Activated T-cell treated with anti-CD3 and anti-CD28 coated beads for 1 hour (primary cell): ENCODE results near the gene MRPL28.
"Not testable (repeated sequence)": the region's sequence is repeated elsewhere in the genome, so short reads cannot be mapped to it uniquely, and the experiment has no call there.

Experiments used
- DNase-seq: peaks from one replicate; pipeline ENCODE4 v3.0.0-alpha.2; 2020; ENCODE audit warnings: low read depth

The MRPL28 gene

DNA sequence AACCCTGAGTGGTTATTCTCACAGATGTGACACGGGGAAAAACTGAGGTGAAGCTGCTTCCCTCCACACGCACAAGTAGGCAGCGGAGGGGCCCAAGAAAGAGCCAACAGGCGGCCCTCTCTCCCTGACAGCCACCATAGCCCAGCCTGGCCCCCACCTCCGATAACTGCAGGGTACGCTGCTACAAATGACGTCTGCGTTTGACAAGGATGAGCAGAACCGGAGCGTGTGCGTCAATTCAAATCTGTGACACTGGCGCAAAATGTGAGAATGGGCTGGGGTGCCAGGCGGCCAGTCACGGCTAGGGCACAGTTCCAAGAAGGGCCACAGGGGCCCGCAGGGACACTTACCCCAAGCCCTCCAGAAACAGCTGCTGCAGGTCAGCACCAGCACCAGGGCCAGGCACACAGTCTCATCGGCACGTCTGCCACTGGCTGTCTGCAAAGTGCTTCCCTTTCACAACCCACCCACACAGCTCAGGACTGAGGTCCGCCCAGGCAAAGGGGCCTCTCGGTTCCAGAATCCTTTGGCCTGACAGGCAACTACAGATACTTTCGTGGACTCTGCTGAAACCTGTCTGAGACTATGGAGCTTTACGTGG is 32.3 kb downstream of the MRPL28 start:
- no peak for DNase-seq

DNA sequence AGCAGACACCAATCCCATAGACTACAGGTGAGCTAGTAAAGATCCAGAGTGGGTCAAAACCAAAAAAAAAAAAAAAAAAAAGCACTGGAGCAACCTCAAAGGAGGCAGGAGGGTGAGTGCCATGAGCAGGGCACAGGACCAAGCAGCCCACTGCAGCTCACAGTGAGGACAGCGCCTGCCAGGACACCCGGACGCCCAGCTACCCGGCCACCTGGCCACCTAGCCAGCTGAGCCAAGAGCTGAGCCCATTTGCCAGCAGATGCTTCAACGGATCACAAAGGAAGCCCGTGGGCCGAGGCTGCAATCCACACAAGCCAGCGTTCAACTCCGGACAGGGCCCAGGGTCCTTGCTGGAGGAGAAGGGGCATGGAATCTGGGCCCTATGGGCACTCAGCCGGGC is 32.9 kb downstream of the MRPL28 start:
- DNase-seq, result no peak

DNA sequence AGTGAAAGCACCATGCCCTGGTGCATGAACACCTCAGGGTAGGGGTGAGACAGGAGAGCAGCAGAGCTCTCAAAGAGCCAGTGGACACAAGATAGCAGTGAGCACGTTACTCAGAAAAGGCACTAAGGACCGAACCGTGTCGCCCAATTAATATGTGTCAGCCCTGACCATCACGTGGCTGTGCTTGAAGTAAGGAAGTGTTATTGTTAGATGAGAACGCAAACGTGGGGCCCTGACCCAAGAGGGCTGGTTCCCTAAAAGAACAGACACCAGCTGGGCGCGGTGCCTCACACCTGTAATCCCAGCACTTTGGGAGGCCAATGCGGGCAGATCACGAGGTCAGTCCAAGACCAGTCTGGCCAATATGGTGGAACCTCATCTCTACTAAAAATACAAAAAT is 34.1 kb downstream of the MRPL28 start:
- DNase-seq, result no peak

DNA sequence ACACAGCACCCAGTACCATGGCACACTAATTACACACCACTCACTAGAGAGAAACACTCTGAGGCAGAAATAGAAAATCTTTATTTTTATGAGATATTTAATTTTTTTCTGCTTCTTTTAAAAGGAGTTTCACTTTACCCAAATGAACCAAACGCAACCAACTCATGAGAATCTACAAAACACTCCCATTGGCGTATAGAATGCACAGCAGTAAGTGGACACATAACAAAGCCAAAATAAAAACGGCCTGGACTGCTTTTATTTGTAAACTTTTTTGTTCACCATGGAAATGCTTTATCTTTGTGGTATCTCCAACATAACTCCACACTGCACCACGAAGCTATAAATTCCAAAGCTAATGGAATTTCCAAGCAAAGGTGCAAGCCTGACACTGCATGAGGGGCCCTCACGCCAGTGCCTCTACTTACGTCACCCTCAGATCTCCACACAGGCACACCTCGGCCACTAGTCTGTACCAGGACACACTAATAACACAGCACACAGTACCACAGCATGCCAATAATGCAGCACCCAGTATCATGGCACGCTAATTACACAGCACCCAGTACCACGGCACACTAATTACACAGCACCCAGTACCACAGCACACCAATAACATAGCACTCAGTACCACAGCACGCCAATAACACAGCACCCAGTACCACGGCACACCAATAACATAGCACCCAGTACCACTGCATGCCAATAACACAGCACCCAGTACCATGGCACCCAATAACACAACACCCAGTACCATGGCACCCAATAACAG is 35.3 kb downstream of the MRPL28 start:
- DNase-seq, result not testable (repeated sequence)

DNA sequence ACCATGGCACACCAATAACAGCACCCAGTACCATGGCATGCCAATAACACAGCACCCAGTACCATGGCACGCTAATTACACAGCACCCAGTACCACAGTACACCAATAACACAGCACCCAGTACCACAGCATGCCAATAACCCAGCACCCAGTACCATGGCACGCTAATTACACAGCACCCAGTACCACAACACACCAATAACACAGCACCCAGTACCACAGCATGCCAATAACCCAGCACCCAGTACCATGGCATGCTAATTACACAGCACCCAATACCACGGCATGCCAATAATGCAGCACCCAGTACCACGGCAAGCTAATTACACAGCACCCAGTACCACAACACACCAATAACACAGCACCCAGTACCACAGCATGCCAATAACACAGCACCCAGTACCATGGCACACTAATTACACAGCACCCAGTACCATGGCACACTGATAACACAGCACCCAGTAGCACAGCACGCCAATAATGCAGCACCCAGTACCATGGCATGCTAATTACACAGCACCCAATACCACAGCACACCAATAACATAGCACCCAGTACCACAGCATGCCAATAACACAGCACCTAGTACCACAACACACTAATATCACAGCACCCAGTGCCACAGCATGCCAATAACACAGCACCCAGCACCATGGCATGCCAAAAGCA is 36.0 kb downstream of the MRPL28 start:
- DNase-seq, result not testable (repeated sequence)

DNA sequence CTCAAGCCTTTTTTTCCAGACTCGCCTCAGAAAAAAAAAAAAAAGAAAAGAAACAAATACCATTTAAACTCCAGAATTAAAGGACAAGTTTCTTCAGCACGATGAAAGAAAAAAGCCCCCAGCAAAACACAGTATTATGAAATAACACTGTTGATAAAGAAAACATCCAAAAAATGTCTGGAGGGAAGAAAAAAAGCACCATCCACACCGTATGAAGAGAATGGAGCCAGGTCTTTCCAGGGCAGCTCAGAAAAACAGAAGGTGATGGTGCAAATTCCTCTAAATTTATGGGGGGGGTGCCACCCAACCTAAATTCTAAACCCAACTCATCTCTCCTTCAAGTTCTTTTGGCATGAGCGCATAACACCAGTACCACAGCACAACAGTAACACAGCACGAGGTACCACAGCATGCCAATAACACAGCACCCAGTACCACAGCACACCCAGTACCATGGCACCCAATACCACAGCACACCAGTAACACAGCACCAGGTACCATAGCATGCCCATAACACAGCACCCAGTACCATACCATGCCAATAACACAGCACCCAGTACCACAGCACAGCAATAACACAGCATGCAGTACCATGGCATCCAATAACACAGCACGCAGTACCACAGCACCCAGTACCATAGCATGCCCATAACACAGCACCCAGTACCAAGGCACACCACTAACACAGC is 36.8 kb downstream of the MRPL28 start:
- DNase-seq, result no peak

DNA sequence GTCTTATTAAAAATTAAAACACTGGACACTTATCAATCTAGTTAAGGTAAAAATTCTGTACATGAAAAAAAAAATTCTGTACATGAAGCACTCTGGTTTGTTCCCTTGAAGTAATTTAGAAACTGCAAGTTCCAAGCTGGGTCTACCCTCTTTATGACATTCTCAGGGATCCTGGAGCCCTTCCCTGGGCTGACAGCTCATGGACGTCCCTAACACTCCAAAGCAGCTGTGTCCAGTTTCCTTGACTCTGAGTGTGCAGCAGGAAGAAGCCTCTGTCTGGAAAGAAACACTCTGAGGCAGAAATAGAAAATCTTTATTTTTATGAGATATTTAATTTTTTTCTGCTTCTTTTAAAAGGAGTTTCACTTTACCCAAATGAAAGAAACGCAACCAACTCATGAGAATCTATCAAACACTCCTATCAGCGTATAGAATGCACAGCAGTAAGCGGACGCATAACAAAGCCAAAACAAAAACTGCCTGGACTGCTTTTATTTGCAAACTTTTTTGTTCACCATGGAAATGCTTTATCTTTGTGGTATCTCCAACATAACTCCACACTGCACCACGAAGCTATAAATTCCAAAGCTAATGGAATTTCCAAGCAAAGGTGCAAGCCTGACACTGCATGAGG is 39.0 kb downstream of the MRPL28 start:
- DNase-seq, result not testable (repeated sequence)

DNA sequence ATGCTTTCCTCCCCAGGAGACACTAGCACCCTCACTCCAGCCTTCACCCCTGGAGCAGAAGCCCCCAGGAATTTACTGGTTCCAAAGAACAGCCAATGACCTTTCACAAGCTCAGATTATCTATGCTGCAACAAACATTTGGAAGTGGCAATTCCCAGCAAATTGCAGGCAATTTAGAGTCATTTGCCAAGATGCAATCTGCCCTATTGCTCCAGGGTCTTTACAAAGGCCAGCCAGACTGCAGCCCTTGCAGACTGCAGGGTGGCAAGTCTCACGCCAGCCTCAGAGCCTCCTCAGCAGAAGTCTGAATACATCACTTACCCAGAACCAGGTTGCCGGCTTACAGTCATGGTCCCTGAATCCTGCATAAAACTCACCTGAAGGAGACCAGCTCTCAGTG is 39.6 kb downstream of the MRPL28 start:
- DNase-seq, result no peak

DNA sequence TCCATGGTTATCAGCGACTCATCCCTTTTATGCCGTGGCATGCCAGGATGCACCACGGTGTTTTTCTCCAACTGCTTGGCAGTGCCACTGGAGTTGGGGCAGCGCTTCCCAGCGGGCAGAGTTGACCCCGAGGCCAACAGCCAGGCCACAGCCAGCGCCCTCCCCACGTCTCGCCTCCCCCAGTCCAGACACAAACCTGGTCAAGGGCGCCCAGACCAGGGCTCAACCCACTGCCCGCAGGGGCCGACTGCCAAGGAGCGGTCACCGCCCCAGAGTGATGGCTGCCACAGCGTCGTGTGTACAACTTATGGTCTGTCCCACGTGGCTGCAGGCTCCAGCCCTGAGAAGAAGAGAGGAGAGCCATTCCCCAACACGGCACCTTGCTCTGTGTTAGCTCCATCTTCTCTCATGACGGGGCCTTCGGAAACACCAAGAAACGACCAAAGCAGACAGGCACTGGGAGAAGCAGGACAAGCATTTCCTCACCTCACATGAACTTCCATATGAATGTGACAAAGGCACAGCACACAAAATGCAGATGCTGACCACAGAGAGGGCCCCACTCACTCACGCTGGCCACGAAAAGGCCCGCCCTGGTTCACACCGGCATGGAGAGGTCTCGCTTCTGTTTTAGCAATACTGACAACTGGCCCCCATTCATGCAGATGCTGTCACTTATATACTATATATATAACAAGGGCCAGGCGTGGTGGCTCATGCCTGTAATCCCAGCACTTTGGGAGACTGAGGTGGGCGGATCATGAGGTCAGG is 44.8 kb downstream of the MRPL28 start:
- DNase-seq, result no peak

DNA sequence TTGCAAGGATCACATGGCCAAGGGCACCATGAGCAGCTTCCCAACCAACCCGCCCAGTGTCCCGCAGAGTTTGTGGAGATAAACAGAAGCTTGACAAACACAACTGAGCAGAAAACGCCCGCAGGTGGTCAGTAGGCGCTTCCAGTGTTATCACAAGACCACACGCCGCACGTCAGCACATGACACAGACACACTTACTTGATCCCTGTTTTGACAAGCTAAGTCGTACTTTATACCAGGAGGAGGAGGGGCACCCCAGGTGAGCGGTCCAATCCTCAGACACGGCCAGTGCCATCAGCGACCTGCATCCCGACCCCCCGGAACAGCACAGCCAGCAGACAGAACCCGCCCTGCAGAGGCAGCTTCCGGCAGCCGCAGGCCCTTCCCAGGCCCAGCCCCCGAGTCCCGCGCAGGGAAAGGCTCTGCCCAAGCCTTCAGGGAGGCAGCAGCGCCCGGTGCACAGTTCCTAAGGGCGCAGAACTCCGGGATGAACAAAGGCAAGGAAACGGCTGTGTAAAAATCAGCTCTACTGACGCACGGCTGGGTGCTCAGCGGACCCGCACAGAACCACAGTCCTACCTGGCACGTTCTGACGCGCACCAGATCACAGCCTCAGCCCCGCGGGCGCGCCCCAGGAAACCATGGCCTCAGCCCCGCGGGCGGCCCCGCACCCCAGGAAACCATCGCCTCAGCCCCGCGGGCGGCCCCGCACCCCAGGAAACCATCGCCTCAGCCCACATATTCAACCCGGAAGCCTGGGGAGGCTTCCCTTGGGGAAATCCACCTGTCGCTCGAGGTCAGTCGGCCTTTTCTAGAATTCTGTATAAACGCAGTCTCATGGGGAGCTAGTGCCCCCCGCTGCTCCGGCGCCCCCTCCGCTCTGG is 45.6 kb downstream of the MRPL28 start:
- peak; percentile 43 for DNase-seq

DNA sequence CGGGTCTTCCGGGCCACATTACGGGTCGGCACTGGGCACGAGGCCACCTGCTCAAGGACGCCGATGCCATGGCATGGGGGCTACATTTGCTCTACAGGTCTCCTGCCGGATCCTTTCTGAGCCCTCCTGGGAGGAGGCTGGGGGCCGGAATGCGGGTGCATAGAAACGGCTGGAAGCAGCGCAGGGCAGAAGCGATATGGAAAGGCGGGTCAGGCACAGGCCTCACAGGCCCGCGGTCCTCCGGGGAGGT is 46.2 kb downstream of the MRPL28 start:
- no peak for DNase-seq

DNA sequence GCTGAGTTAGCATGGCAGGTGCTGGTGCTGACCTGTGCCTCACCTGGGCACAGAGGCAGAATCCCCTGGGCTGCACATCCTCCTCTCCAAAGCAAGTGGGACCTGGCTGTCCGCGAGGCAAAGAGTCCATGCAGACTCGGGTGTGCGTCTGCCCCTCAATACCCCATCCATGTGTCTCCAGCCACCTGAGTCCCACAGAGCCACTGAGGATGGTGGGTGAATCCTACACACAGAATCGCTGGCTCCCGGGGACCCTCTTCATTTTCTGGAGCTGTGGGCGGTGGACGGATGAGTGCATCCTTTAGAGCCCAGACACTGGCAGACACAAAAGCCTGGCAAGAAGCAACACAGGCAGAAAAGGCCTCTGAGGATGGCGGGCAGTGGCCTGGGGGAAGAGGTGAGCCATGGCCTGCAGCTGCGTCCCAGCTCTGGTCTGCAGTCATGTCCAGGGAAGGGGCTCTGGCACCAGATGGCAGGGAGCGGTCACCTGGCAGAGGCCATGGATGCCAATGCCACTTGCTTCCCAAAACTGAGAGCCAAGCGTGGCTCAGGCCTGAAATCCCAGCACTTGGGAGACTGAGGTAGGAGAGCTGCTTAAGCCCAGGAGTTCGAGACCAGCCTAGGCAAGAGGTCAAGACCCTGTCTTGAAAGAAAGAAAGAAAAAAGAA is 47.7 kb downstream of the MRPL28 start:
- DNase-seq, result no peak

DNA sequence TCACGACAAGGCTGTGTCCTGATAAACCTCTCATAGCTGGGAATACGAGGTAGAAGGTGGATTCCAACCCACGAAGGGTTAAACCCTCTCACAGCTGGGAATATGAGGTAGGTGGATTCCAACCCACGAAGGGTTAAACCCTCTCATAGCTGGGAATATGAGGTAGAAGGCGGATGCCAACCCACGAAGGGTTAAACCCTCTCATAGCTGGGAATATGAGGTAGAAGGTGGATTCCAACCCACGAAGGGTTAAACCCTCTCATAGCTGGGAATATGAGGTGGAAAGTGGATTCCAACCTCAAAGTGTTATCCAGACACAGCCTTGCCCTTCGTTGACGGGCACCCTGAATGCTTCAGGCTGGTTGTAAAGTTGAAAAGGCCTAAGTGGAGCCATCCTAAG is 48.8 kb downstream of the MRPL28 start:
- no peak for DNase-seq

DNA sequence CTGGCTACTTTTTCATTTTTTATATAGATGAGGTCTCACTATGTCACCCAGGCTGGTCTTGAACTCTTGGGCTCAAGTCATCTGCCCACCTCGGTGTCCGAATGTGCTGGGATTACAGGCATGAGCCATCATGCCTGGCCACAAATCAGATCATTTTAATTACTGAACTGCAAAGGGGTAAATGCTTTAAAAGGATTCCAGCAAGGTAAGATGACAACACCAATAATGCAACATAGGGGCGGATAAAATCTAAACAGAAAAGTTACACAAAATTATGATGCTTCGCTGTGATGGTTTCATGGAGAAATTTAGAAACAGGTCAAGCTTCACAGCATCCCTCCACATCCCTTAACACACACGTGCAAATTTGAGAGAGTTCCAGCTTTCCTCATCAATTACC is 50.1 kb downstream of the MRPL28 start:
- no peak for DNase-seq

DNA sequence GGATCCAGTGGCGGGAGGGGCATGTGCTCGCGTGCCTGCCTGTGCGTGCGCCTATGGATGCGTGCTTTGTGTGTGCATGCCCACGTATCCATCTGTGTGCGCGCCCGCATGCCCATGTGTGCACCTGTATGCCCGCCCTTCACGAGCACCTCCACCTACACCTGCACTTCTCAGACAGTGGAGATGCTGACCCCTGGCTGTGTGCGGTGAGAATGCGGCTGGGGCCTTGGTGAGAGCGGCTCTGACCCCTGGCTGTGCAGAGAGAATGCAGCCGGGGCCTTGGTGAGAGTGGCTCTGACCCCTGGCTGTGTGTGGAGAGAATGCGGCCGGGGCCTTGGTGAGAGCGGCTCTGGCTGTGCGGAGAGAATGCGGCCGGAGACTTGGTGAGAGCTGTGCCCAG is 51.7 kb downstream of the MRPL28 start:
- no peak for DNase-seq

DNA sequence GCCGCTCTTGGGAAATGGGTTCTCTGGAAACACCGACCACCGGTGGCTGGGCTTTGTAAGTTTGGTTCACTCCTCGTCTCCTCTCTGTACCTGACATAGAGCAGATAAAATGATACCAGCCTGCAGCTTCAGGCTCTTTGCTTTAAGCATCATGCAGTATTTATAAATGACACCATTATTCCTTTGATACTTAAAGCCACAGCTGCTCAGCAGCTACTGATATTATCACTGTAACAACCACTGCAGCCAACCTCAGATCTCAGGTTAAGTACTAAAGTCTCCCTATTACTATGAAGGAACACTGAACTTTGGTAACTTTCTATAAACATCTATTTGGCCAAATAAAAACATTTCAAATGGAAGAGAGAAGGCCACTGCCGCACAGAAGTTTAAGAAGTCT is 52.8 kb downstream of the MRPL28 start:
- no peak for DNase-seq
